NK-92 (cell line): Measurements from ENCODE around the gene PRMT6.
"Not testable (repeated sequence)": the region's sequence is repeated elsewhere in the genome, so short reads cannot be mapped to it uniquely, and the experiment has no call there.

ENCODE experiments used
- DNase-seq: peaks from one replicate; lab custom pipeline; 2025; ENCODE audit not compliant: unreplicated experiment; lab: John Stamatoyannopoulos, UW

Gene PRMT6

GRCh38 chr1:107091418-107091817 lies 34.9 kb downstream of the PRMT6 start:
- DNase-seq: no peak

GRCh38 chr1:107093395-107093794 lies 36.9 kb downstream of the PRMT6 start:
- not testable (repeated sequence) for DNase-seq

- no peak for DNase-seq
These were observed 39.2 kb downstream of the PRMT6 start for GRCh38 chr1:107095647-107096046.

- no peak for DNase-seq
These were observed 40.2 kb downstream of the PRMT6 start for GRCh38 chr1:107096690-107097089.

- no peak for DNase-seq
These were observed 42.5 kb downstream of the PRMT6 start for GRCh38 chr1:107098961-107099360.

- no peak for DNase-seq
These were observed 44.0 kb downstream of the PRMT6 start for GRCh38 chr1:107100331-107100984.

GRCh38 chr1:107105914-107106313 lies 49.4 kb downstream of the PRMT6 start:
- DNase-seq: no peak
